H9 (cell line): ENCODE measurements around the gene FTO. TPM values are rescaled to one million over a fixed set of nuclear protein-coding genes. Genes with fewer than 3 reads are reported as not detected.

Experiments
- DNase-seq: peaks from one replicate; pipeline ENCODE4 v3.0.0-alpha.2; 2017
- H2AFZ ChIP-seq: one replicate; pipeline ENCODE4 v1.6.1; 2013; ENCODE audit warnings: mild to moderate bottlenecking, low read length, control low read depth, moderate library complexity
- H2AK5ac ChIP-seq: 2 replicates; pipeline ENCODE4 v1.6.1; 2013; ENCODE audit warnings: low read length, control low read depth, mixed read lengths; ENCODE audit not compliant: insufficient read length
- H2BK120ac ChIP-seq: one replicate; pipeline ENCODE4 v1.6.1; 2013; ENCODE audit warnings: low read depth, mild to moderate bottlenecking, low read length, control low read depth, inconsistent platforms; ENCODE audit not compliant: poor library complexity, severe bottlenecking
- H2BK12ac ChIP-seq: 2 replicates; pipeline ENCODE4 v1.6.1; 2013; ENCODE audit warnings: low read length, control low read depth, mixed read lengths, low read depth; ENCODE audit not compliant: insufficient read length
- H2BK15ac ChIP-seq: 2 replicates; pipeline ENCODE4 v1.6.1; 2013; ENCODE audit warnings: low read depth, low read length, control low read depth
- H2BK20ac ChIP-seq: one replicate; pipeline ENCODE4 v1.6.1; 2013; ENCODE audit warnings: low read depth, mild to moderate bottlenecking, low read length, control low read depth, inconsistent platforms; ENCODE audit not compliant: poor library complexity, severe bottlenecking
- H2BK5ac ChIP-seq: 2 replicates; pipeline ENCODE4 v1.6.1; 2013; ENCODE audit warnings: low read length, control low read depth, mixed read lengths; ENCODE audit not compliant: insufficient read length
- H3K14ac ChIP-seq: 2 replicates; pipeline ENCODE4 v1.6.1; 2013; ENCODE audit warnings: low read length, control low read depth; ENCODE audit not compliant: insufficient read depth
- H3K18ac ChIP-seq: 2 replicates; pipeline ENCODE4 v1.6.1; 2013; ENCODE audit warnings: low read depth, mild to moderate bottlenecking, mixed read lengths, low read length, control low read depth; ENCODE audit not compliant: insufficient read length
- H3K23ac ChIP-seq: 2 replicates; pipeline ENCODE4 v1.6.1; 2013; ENCODE audit warnings: low read length, control low read depth, mixed read lengths, low read depth; ENCODE audit not compliant: insufficient read length
- H3K23me2 ChIP-seq: 2 replicates; pipeline ENCODE4 v1.6.1; 2013; ENCODE audit warnings: low read depth, mild to moderate bottlenecking, mixed read lengths, low read length, control low read depth; ENCODE audit not compliant: insufficient read length, poor library complexity, severe bottlenecking
- H3K27ac ChIP-seq: 2 replicates; pipeline ENCODE4 v1.5.1; 2013; ENCODE audit warnings: low read length, control low read depth, mixed read lengths, low read depth; ENCODE audit not compliant: insufficient read length
- H3K27me3 ChIP-seq: 2 replicates; pipeline ENCODE4 v1.6.1; 2013; ENCODE audit warnings: low read length, control low read depth, inconsistent platforms; ENCODE audit not compliant: insufficient read depth
- H3K4ac ChIP-seq: 2 replicates; pipeline ENCODE4 v1.6.1; 2013; ENCODE audit warnings: low read depth, mild to moderate bottlenecking, control low read depth, inconsistent platforms, low read length, moderate library complexity
- H3K4me1 ChIP-seq: 2 replicates; pipeline ENCODE4 v1.6.1; 2013; ENCODE audit warnings: low read length, control low read depth, inconsistent platforms; ENCODE audit not compliant: insufficient read depth
- H3K4me2 ChIP-seq: 2 replicates; pipeline ENCODE4 v1.6.1; 2013; ENCODE audit warnings: low read length, control low read depth, mixed read lengths; ENCODE audit not compliant: insufficient read length, insufficient read depth
- H3K56ac ChIP-seq: 2 replicates; pipeline ENCODE4 v1.6.1; 2013; ENCODE audit warnings: low read depth, mild to moderate bottlenecking, mixed read lengths, low read length, control low read depth; ENCODE audit not compliant: insufficient read length
- H3K79me1 ChIP-seq: 2 replicates; pipeline ENCODE4 v1.6.1; 2013; ENCODE audit warnings: low read depth, mild to moderate bottlenecking, moderate library complexity, low read length, control low read depth, inconsistent platforms; ENCODE audit not compliant: insufficient read depth, poor library complexity, severe bottlenecking
- H3K79me2 ChIP-seq: 2 replicates; pipeline ENCODE4 v1.6.1; 2013; ENCODE audit warnings: low read length, control low read depth, inconsistent platforms; ENCODE audit not compliant: insufficient read depth
- H3K9ac ChIP-seq: 2 replicates; pipeline ENCODE4 v1.6.1; 2013; ENCODE audit warnings: low read length, control low read depth, mixed read lengths; ENCODE audit not compliant: insufficient read length; ENCODE audit errors: extremely low read depth
- H3K9me3 ChIP-seq: one replicate; pipeline ENCODE4 v1.6.1; 2013; ENCODE audit warnings: low read depth, low read length, inconsistent platforms; ENCODE audit not compliant: control insufficient read depth
- H3T11ph ChIP-seq: one replicate; pipeline ENCODE4 v1.6.1; 2013; ENCODE audit warnings: mild to moderate bottlenecking, low read length, control low read depth, inconsistent platforms
- H4K20me1 ChIP-seq: one replicate; pipeline ENCODE4 v1.6.1; 2013; ENCODE audit not compliant: control insufficient read depth, insufficient read length, insufficient read depth
- H4K5ac ChIP-seq: 2 replicates; pipeline ENCODE4 v1.6.1; 2013; ENCODE audit warnings: low read depth, mild to moderate bottlenecking, mixed read lengths, low read length, control low read depth; ENCODE audit not compliant: insufficient read length
- H4K8ac ChIP-seq: replicated peaks from 2 replicates; pipeline ENCODE4 v1.6.1; 2013; ENCODE audit warnings: low read length, control low read depth, mixed read lengths, low read depth; ENCODE audit not compliant: insufficient read length
- H4K91ac ChIP-seq: 2 replicates; pipeline ENCODE4 v1.6.1; 2013; ENCODE audit warnings: low read depth, mild to moderate bottlenecking, moderate library complexity, mixed read lengths, low read length, control low read depth; ENCODE audit not compliant: insufficient read length
- H3K27ac Mint-ChIP-seq, 3 experiments: 2 replicates in 2 of 3; 3 replicates in 1 of 3; pipeline ENCODE4 v1.8.0; 2020 to 2021; ENCODE audit warnings: mixed read lengths in 3 of 3, mild to moderate bottlenecking in 1 of 3, moderate library complexity in 1 of 3
- H3K27me3 Mint-ChIP-seq: 2 replicates; pipeline ENCODE4 v1.8.0; 2021; ENCODE audit warnings: low read depth, mild to moderate bottlenecking, moderate library complexity, mixed read lengths
- H3K36me3 Mint-ChIP-seq, 3 experiments: 2 replicates in 2 of 3; 3 replicates in 1 of 3; pipeline ENCODE4 v1.8.0; 2020 to 2021; ENCODE audit warnings: low read depth in 3 of 3, mixed read lengths in 3 of 3; ENCODE audit not compliant: insufficient read depth in 1 of 3
- H3K4me1 Mint-ChIP-seq, 2 experiments: 2 replicates each; pipeline ENCODE4 v1.8.0; 2020; ENCODE audit warnings: mixed read lengths in 2 of 2
- H3K4me3 Mint-ChIP-seq, 2 experiments: 2 replicates in 1 of 2; 3 replicates in 1 of 2; pipeline ENCODE4 v1.8.0; 2020 to 2021; ENCODE audit warnings: mild to moderate bottlenecking in 2 of 2, mixed read lengths in 2 of 2, moderate library complexity in 1 of 2
- H3K9me3 Mint-ChIP-seq, 2 experiments: 2 replicates in 1 of 2; 3 replicates in 1 of 2; pipeline ENCODE4 v1.8.0; 2020; ENCODE audit warnings: mild to moderate bottlenecking in 2 of 2, mixed read lengths in 2 of 2, moderate library complexity in 1 of 2
- WGBS: extraction: QIAGEN DNeasy Blood & Tissue Kit; methylation state at CpG from one replicate; pipeline ENCODE4 v1.1.7; 2013; ENCODE audit warnings: missing lambda C conversion rate, low lambda C conversion rate, mixed read lengths; ENCODE audit not compliant: insufficient read length; ENCODE audit errors: extremely low coverage; 5-methylcytosine and 5-hydroxymethylcytosine counted together
- total RNA-seq: library from RNA; stranded (reverse); gene quantifications from 2 replicates; pipeline ENCODE4 v1.2.1, GENCODE V29; 2021
- TF ChIP-seq, protein P1 (sequence below): fragments of 200-600 bp; sonication (generic); conservative IDR thresholded peaks from 3 replicates; pipeline ENCODE4 v1.8.0; 2021; ENCODE audit warnings: antibody characterized with exemption, mild to moderate bottlenecking

FTO gene
- total RNA-seq, 1 experiment from 2014 or later = 67.9 TPM

GRCh38 chr16:53761962-53762703, 58.2 kb downstream of the FTO start:
- Histone ChIP-seq H2AFZ (no peak overlapping the region), H4K8ac (no peak overlapping the region), H3K18ac (no peak overlapping the region), H3T11ph (no peak overlapping the region), H3K9ac (no peak overlapping the region), H4K5ac (no peak overlapping the region), H3K79me2 (no peaks in the 10 kb centered on the region), H4K91ac (no peak overlapping the region), H3K14ac (no peak overlapping the region), H3K9me3 (no peaks in the 10 kb centered on the region), H2BK5ac (no peak overlapping the region), H4K20me1 (no peaks in the 10 kb centered on the region), H3K4ac (no peak overlapping the region), H3K4me1 (no peaks in the 10 kb centered on the region), H2BK12ac (no peak overlapping the region), H3K79me1 (no peaks in the 10 kb centered on the region), H2BK15ac (no peak overlapping the region), H3K23ac (no peak overlapping the region), H2BK20ac (no peak overlapping the region), H3K27ac (no peak overlapping the region), H3K23me2 (no peaks in the 10 kb centered on the region), H2AK5ac (no peak overlapping the region), H3K4me2 (no peak overlapping the region), H3K27me3 (no peaks in the 10 kb centered on the region), H2BK120ac (no peak overlapping the region), H3K56ac (no peak overlapping the region)
- WGBS = no CpG with 5 or more reads among the region's 4 CpGs
- peaks cover 4 to 7% of the 10 kb centered on the region in 2 experiments; a peak in 2 of 4 replicates for H3K4me1 Mint-ChIP-seq
- H3K4me3 Mint-ChIP-seq = no peak overlapping the region
- TF ChIP-seq, protein P1, sequence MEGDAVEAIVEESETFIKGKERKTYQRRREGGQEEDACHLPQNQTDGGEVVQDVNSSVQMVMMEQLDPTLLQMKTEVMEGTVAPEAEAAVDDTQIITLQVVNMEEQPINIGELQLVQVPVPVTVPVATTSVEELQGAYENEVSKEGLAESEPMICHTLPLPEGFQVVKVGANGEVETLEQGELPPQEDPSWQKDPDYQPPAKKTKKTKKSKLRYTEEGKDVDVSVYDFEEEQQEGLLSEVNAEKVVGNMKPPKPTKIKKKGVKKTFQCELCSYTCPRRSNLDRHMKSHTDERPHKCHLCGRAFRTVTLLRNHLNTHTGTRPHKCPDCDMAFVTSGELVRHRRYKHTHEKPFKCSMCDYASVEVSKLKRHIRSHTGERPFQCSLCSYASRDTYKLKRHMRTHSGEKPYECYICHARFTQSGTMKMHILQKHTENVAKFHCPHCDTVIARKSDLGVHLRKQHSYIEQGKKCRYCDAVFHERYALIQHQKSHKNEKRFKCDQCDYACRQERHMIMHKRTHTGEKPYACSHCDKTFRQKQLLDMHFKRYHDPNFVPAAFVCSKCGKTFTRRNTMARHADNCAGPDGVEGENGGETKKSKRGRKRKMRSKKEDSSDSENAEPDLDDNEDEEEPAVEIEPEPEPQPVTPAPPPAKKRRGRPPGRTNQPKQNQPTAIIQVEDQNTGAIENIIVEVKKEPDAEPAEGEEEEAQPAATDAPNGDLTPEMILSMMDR = no peak
- no peak overlapping the region; a peak in 1 of 7 replicates for H3K27ac Mint-ChIP-seq
- DNase-seq = no peak
- H3K36me3 Mint-ChIP-seq = 0 out of 7 replicates have a peak, but pooled peaks cover 0 to 4% (median 0%) of the 10 kb centered on the region in 3 experiments
- H3K27me3 Mint-ChIP-seq = no peaks in the 10 kb centered on the region
- H3K9me3 Mint-ChIP-seq = peaks cover 0 to 2% of the 10 kb centered on the region in 2 experiments; a peak in 1 of 5 replicates
